Lung (tissue), 12 donors: ENCODE data around the gene KDM2B. TPM values are rescaled to one million over a fixed set of nuclear protein-coding genes. Genes with fewer than 3 reads are reported as not detected.

ENCODE experiments used
- ATAC-seq: fragments of 200-7000 bp; cut with Tn5 transposase; one replicate; pipeline ENCODE4 v1.9.1; 2020; ENCODE audit warnings: moderate number of reproducible peaks; ENCODE audit not compliant: insufficient read depth, low FRiP score
- DNase-seq, 3 donors: peaks; one replicate each; pipeline ENCODE4 v3.0.0-alpha.2; 2013 to 2017
- H3K27ac ChIP-seq, 2 donors: one replicate each; pipeline ENCODE4 v1.5.1; 2013; ENCODE audit warnings: mild to moderate bottlenecking in 2 of 2, moderate library complexity in 2 of 2, control low read depth in 1 of 2, inconsistent platforms in 1 of 2, low read depth in 1 of 2, low read length in 1 of 2
- H3K27me3 ChIP-seq, 3 donors: one replicate each; pipeline ENCODE4 v1.5.1; 2013; ENCODE audit warnings: low read length in 2 of 3; ENCODE audit not compliant: control insufficient read depth in 3 of 3, insufficient read depth in 3 of 3
- H3K36me3 ChIP-seq, 4 donors: one replicate each; pipeline ENCODE4 v1.5.1; 2013; ENCODE audit warnings: low read length in 4 of 4, mild to moderate bottlenecking in 1 of 4, moderate library complexity in 1 of 4; ENCODE audit not compliant: control insufficient read depth in 4 of 4, insufficient read depth in 4 of 4
- H3K4me1 ChIP-seq, 5 donors: one replicate each; pipeline ENCODE4 v1.5.1; 2013; ENCODE audit warnings: low read length in 5 of 5, mild to moderate bottlenecking in 2 of 5, moderate library complexity in 1 of 5; ENCODE audit not compliant: control insufficient read depth in 5 of 5, insufficient read depth in 5 of 5
- H3K4me3 ChIP-seq: one replicate; pipeline ENCODE4 v1.5.1; 2013; ENCODE audit warnings: mild to moderate bottlenecking, control low read depth, moderate library complexity
- H3K9ac ChIP-seq, 2 donors: one replicate each; pipeline ENCODE4 v1.5.1; 2013; ENCODE audit warnings: low read length in 2 of 2, control low read depth in 1 of 2; ENCODE audit not compliant: insufficient read depth in 1 of 2
- H3K9me3 ChIP-seq, 4 donors: one replicate each; pipeline ENCODE4 v1.5.1; 2013; ENCODE audit warnings: low read length in 3 of 4, mild to moderate bottlenecking in 1 of 4, moderate library complexity in 1 of 4; ENCODE audit not compliant: control insufficient read depth in 4 of 4, insufficient read depth in 3 of 4
- WGBS, 2 donors: extraction: QIAGEN DNeasy Blood & Tissue Kit; methylation state at CpG; one replicate each; pipeline ENCODE4 v1.1.7; 2013; 5-methylcytosine and 5-hydroxymethylcytosine counted together
- polyA plus RNA-seq, 2 donors: library from polyadenylated mRNA; stranded (reverse); fragments of 200-250 nt; gene quantifications; one replicate each; pipeline ENCODE4 v1.2.1, GENCODE V29; 2013
- total RNA-seq, 2 donors: library from RNA; depleted of rRNA in 1 of 2; stranded (reverse); fragments of >200 nt in 1 of 2; gene quantifications; one replicate each; pipeline ENCODE4 v1.2.1, GENCODE V29; 2014 to 2021
- TF ChIP-seq, protein P1 (sequence below): IDR thresholded peaks from 2 replicates; pipeline ENCODE4 v1.5.1; 2012; ENCODE audit warnings: mild to moderate bottlenecking; ENCODE audit errors: control extremely low read depth, extremely low read depth
- donor health status: control.
- donor health status: control.
- donor health status: Bipolar disorder and iron deficiency.
- donor health status: healthy.
- donor health status: DM: yes; HTN: yes; CAD: no.

Gene KDM2B
- total and polyA plus RNA-seq, 4 donors: 13.8 to 44.5 (median 24.6) TPM

DNA sequence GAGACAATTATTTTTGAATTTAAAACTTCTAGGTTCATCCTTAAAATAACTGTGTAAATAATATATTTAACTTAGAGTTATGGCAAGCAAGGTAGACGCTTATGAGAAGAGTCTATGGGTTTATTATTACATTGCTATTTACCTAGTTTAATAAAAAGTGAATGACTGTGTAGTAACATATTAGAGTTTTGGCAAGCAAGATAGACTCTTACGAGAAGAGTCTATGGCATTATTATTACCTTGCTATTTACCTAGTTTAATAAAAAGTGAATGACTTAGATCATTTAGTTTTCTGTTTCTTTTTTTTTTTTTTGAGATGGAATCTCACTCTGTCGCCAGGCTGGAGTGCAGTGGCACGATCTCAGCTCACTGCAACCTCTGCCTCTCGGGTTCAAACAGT, 177.1 kb downstream of the KDM2B start:
- no peak overlapping the region for H3K4me3 ChIP-seq
- no peaks in the 10 kb centered on the region for H3K9me3 ChIP-seq
- H3K9ac ChIP-seq: no peak overlapping the region
- TF ChIP-seq, protein P1, sequence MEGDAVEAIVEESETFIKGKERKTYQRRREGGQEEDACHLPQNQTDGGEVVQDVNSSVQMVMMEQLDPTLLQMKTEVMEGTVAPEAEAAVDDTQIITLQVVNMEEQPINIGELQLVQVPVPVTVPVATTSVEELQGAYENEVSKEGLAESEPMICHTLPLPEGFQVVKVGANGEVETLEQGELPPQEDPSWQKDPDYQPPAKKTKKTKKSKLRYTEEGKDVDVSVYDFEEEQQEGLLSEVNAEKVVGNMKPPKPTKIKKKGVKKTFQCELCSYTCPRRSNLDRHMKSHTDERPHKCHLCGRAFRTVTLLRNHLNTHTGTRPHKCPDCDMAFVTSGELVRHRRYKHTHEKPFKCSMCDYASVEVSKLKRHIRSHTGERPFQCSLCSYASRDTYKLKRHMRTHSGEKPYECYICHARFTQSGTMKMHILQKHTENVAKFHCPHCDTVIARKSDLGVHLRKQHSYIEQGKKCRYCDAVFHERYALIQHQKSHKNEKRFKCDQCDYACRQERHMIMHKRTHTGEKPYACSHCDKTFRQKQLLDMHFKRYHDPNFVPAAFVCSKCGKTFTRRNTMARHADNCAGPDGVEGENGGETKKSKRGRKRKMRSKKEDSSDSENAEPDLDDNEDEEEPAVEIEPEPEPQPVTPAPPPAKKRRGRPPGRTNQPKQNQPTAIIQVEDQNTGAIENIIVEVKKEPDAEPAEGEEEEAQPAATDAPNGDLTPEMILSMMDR: no peak
- H3K4me1 ChIP-seq: peaks cover 0 to 19% (median 6%) of the 10 kb centered on the region in 5 donors
- ATAC-seq (no peak), DNase-seq (no peak)
- no peaks in the 10 kb centered on the region for H3K27me3 ChIP-seq
- 92 to 95% methylated on average over 5 of the region's 5 CpGs for WGBS, 2 donors
- peaks cover 3 to 11% (median 7%) of the 10 kb centered on the region in 4 donors for H3K36me3 ChIP-seq
- no peak overlapping the region for H3K27ac ChIP-seq

DNA sequence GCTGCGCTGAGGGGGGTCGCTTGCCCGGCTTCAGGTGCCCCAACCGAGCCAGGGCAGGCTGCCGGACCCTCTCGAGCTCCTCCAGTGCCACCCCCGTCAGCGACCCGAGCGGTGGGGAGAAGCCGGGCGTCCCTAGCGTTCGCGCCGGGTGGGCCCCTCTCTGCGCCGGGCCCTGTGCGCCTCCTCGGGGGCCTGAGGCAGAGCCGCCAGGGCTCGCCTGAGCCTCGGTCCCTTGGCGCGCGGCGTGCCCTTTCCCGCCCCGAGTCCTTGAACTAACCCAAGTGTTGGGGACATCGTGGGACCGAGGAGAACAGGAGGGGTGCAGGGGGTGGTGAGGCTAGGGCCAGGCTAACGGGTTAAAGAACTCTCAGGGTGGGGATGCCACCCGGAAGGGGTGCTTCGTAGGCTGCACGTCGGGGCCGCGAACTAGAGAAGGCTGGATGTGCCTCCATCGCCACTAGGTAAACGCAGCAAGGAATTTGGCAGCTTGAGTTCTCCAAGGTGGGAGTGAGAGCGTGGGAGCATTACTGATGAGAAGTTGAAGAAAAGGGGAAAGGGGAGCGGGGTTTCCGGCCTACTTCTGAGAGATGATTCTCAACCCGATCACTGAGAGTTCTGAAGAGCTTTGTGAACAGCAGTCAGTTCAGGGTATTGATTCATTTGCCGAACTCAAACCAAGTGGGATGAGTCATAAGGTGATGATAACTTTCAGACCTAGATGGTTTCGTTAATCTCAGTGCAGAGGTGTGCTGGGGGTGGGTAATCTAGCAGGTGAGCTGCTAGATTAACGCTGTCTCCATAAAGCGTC, 180.3 kb downstream of the KDM2B start:
- Histone ChIP-seq H3K4me1 (peaks cover 0 to 23% (median 6%) of the 10 kb centered on the region in 5 donors), H3K36me3 (peaks cover 3 to 5% (median 5%) of the 10 kb centered on the region in 4 donors), H3K9me3 (no peaks in the 10 kb centered on the region), H3K27me3 (no peaks in the 10 kb centered on the region), H3K27ac (peak overlapping the region; percentile 92 to 98), H3K4me3 (peak overlapping the region; percentile 63), H3K9ac (peak overlapping the region; percentile 79 to 87)
- peak; percentile 31 for ATAC-seq
- 2 to 3% methylated on average over 30 to 48 of the region's 48 CpGs for WGBS, 2 donors
- TF ChIP-seq, protein P1: no peak
- peak in 2 of 3 donors; percentile 47 to 62 for DNase-seq

DNA sequence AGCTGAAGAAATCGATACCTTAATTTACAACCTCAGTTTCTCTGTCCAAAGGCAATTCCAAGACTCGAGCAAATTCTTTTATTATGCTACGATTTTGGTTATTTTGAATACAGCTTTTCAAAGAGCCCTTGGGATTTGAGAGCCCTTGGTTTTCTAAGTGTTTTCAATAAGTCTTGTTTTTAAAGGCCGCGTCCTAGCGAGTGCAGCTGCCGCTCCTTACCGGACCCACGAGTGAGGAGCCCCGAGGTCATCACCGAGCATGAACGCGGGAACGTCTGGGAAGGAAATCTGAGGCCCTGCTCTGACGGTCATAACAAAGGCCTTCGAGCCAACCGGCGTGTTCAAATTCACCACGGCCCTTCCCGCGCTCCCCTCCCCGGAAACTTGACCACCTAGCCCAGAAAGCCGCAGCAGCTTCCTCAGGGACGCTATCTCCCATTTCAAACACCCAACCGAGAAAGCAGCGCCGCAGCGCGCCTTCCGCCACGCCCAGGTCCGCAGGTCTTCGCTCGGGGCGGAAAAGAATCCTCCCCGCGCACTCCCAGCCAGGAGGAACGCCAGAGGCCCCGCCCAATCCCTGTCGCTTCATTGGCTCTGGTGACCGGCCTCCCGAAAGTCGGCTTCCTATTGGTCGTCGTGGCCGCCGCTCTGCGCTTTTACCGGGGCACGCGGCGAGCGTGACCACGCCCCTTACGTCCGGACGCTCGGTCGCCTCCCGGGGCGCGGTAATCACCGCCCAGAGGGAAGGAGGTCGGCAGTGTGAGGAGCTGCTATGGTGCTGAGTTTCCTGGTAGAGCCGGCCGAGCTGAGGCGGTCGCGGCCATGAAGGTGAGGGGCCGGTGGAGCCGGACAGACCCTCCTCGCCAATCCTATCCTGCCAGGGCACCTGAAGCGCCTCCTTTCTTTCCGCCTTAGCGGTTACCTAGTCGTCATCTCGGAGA, 181.2 kb downstream of the KDM2B start, which contains the start of gene RNF34:
RNF34 (plus strand) TSS at position 728 of the 941 bp plus-strand sequence; CDS start at position 823, 95 bp downstream.
- no peaks in the 10 kb centered on the region for H3K27me3 ChIP-seq
- TF ChIP-seq, protein P1: no peak
- H3K4me1 ChIP-seq: peaks cover 0 to 23% (median 6%) of the 10 kb centered on the region in 5 donors
- H3K9ac ChIP-seq: peak within 1 kb of the TSS; percentile 80 to 87
- peak; percentile 98 to 99 (median 99) for DNase-seq
- WGBS, 2 donors: 1% methylated on average over 67 to 77 of the region's 77 CpGs
- peak within 1 kb of the TSS; percentile 92 to 98 for H3K27ac ChIP-seq
- peak; percentile 99 for ATAC-seq
- H3K9me3 ChIP-seq: no peaks in the 10 kb centered on the region
- H3K36me3 ChIP-seq: peaks cover 0 to 1% (median 0%) of the 10 kb centered on the region in 4 donors
- H3K4me3 ChIP-seq: peak within 1 kb of the TSS; percentile 69
